ENCODE data around the gene CARMIL1. TPM values are rescaled to one million over a fixed set of nuclear protein-coding genes. Genes with fewer than 3 reads are reported as not detected.
"Not testable (repeated sequence)": the region's sequence is repeated elsewhere in the genome, so short reads cannot be mapped to it uniquely, and the experiment has no call there.

The CARMIL1 gene
- total RNA-seq, 1 donor from 2014 or later, result 21.7 TPM

GRCh38 chr6:25366903-25367545, 87.8 kb downstream of the CARMIL1 start:
- DNase-seq (ENCODE audit: low spot score), result no peak

GRCh38 chr6:25369036-25369432, 89.9 kb downstream of the CARMIL1 start:
- DNase-seq (ENCODE audit: low spot score), result no peak

- no peak for DNase-seq (ENCODE audit: low spot score)
Measured at GRCh38 chr6:25369433-25370177, 90.4 kb downstream of the CARMIL1 start.

- no peak for DNase-seq (ENCODE audit: low spot score)
Measured at GRCh38 chr6:25370178-25371036, 91.2 kb downstream of the CARMIL1 start.

- no peak for DNase-seq (ENCODE audit: low spot score)
Measured at GRCh38 chr6:25371037-25371347, 91.8 kb downstream of the CARMIL1 start.

- no peak for DNase-seq (ENCODE audit: low spot score)
Measured at GRCh38 chr6:25375125-25375524, 96.0 kb downstream of the CARMIL1 start.

GRCh38 chr6:25377664-25378063, 98.5 kb downstream of the CARMIL1 start:
- no peak for DNase-seq (ENCODE audit: low spot score)

GRCh38 chr6:25381077-25381476, 101.9 kb downstream of the CARMIL1 start:
- no peak for DNase-seq (ENCODE audit: low spot score)

- DNase-seq (ENCODE audit: low spot score), result not testable (repeated sequence)
Measured at GRCh38 chr6:25382476-25382875, 103.3 kb downstream of the CARMIL1 start.

GRCh38 chr6:25384234-25384633, 105.1 kb downstream of the CARMIL1 start:
- DNase-seq (ENCODE audit: low spot score), result no peak

- peak; percentile 45 for DNase-seq (ENCODE audit: low spot score)
Measured at GRCh38 chr6:25384967-25385366, 105.8 kb downstream of the CARMIL1 start.

- DNase-seq (ENCODE audit: low spot score), result no peak
Measured at GRCh38 chr6:25387483-25387882, 108.3 kb downstream of the CARMIL1 start.

- no peak for DNase-seq (ENCODE audit: low spot score)
Measured at GRCh38 chr6:25387911-25388310, 108.7 kb downstream of the CARMIL1 start.

GRCh38 chr6:25388776-25389175, 109.6 kb downstream of the CARMIL1 start:
- no peak for DNase-seq (ENCODE audit: low spot score)

- DNase-seq (ENCODE audit: low spot score), result peak; percentile 14
Measured at GRCh38 chr6:25389471-25389870, 110.3 kb downstream of the CARMIL1 start.

GRCh38 chr6:25392372-25392771, 113.2 kb downstream of the CARMIL1 start:
- DNase-seq (ENCODE audit: low spot score), result peak; percentile 19

GRCh38 chr6:25395731-25396130, 116.6 kb downstream of the CARMIL1 start:
- DNase-seq (ENCODE audit: low spot score), result no peak

- DNase-seq (ENCODE audit: low spot score), result no peak
Measured at GRCh38 chr6:25397406-25397805, 118.2 kb downstream of the CARMIL1 start.

- DNase-seq (ENCODE audit: low spot score), result no peak
Measured at GRCh38 chr6:25399885-25400284, 120.7 kb downstream of the CARMIL1 start.

GRCh38 chr6:25401711-25402110, 122.5 kb downstream of the CARMIL1 start:
- no peak for DNase-seq (ENCODE audit: low spot score)

- no peak for DNase-seq (ENCODE audit: low spot score)
Measured at GRCh38 chr6:25402125-25402524, 123.0 kb downstream of the CARMIL1 start.

- no peak for DNase-seq (ENCODE audit: low spot score)
Measured at GRCh38 chr6:25403150-25403549, 124.0 kb downstream of the CARMIL1 start.

- DNase-seq (ENCODE audit: low spot score), result no peak
Measured at GRCh38 chr6:25404091-25404490, 124.9 kb downstream of the CARMIL1 start.
